WTC11 (cell line): ENCODE measurements around the gene EVC2.

ENCODE experiments used
- ARID4B ChIP-seq: sonication (generic); formaldehyde crosslinking; IDR thresholded peaks from 2 replicates; pipeline ENCODE4 v1.8.0; 2023; ENCODE audit warnings: missing genetic modification reagents, mild to moderate bottlenecking, borderline replicate concordance
- CBFB ChIP-seq: sonication (generic); formaldehyde crosslinking; IDR thresholded peaks from 2 replicates; pipeline ENCODE4 v1.8.1; 2022; ENCODE audit warnings: mild to moderate bottlenecking, low read depth, missing genetic modification reagents
- CTCF ChIP-seq: fragments of 200-600 bp; IDR thresholded peaks from 2 replicates; pipeline ENCODE4 v1.8.0; 2022; ENCODE audit warnings: antibody characterized with exemption
- E2F1 ChIP-seq: sonication (generic); formaldehyde crosslinking; IDR thresholded peaks from 2 replicates; pipeline ENCODE4 v1.8.0; 2022; ENCODE audit warnings: mild to moderate bottlenecking, missing genetic modification reagents
- E2F4 ChIP-seq: sonication (generic); formaldehyde crosslinking; IDR thresholded peaks from 2 replicates; pipeline ENCODE4 v1.8.1; 2022; ENCODE audit warnings: low read depth, mild to moderate bottlenecking, moderate library complexity, missing genetic modification reagents, borderline replicate concordance
- FOXP1 ChIP-seq: sonication (generic); formaldehyde crosslinking; IDR thresholded peaks from 2 replicates; pipeline ENCODE4 v1.8.0; 2022; ENCODE audit warnings: missing genetic modification reagents, mild to moderate bottlenecking, moderate library complexity, borderline replicate concordance
- FOXP4 ChIP-seq: sonication (generic); formaldehyde crosslinking; IDR thresholded peaks from 2 replicates; pipeline ENCODE4 v1.8.0; 2022; ENCODE audit warnings: mild to moderate bottlenecking, missing genetic modification reagents
- IRF2 ChIP-seq: sonication (generic); formaldehyde crosslinking; IDR thresholded peaks from 2 replicates; pipeline ENCODE4 v1.8.0; 2022; ENCODE audit warnings: low read depth, missing genetic modification reagents, borderline replicate concordance
- MAX ChIP-seq: sonication (generic); formaldehyde crosslinking; IDR thresholded peaks from 2 replicates; pipeline ENCODE4 v1.8.0; 2022; ENCODE audit warnings: mild to moderate bottlenecking, missing genetic modification reagents
- NR3C1 ChIP-seq: sonication (generic); formaldehyde crosslinking; conservative IDR thresholded peaks from 2 replicates; pipeline ENCODE4 v1.8.1; 2023; ENCODE audit warnings: low read depth, mild to moderate bottlenecking, missing genetic modification reagents
- RELA ChIP-seq: sonication (generic); formaldehyde crosslinking; IDR thresholded peaks from 2 replicates; pipeline ENCODE4 v1.8.1; 2022; ENCODE audit warnings: missing genetic modification reagents, mild to moderate bottlenecking, borderline replicate concordance
- SP1 ChIP-seq: sonication (generic); formaldehyde crosslinking; conservative IDR thresholded peaks from 2 replicates; pipeline ENCODE4 v1.8.1; 2022; ENCODE audit warnings: missing genetic modification reagents
- USF2 ChIP-seq: sonication (generic); formaldehyde crosslinking; IDR thresholded peaks from 2 replicates; pipeline ENCODE4 v1.8.1; 2023; ENCODE audit warnings: mild to moderate bottlenecking, missing genetic modification reagents, moderate library complexity
- ZBTB43 ChIP-seq: sonication (generic); formaldehyde crosslinking; IDR thresholded peaks from 2 replicates; pipeline ENCODE4 v1.8.1; 2023; ENCODE audit warnings: mild to moderate bottlenecking, missing genetic modification reagents

GRCh38 chr4:5563856-5564255 lies 144.5 kb downstream of the EVC2 start:
- no peak for TF ChIP-seq SP1 (CRISPR knock-in tag)
- no peak for TF ChIP-seq CTCF
- TF ChIP-seq ZBTB43 (CRISPR knock-in tag): no peak
- no peak for TF ChIP-seq CBFB
- TF ChIP-seq NR3C1 (CRISPR knock-in tag): no peak
- no peak for TF ChIP-seq FOXP1 (CRISPR knock-in tag)
- TF ChIP-seq MAX (CRISPR knock-in tag): no peak
- TF ChIP-seq E2F1 (CRISPR knock-in tag): no peak
- TF ChIP-seq IRF2 (CRISPR knock-in tag): no peak
- TF ChIP-seq E2F4 (CRISPR knock-in tag): no peak
- TF ChIP-seq ARID4B (CRISPR knock-in tag): no peak
- no peak for TF ChIP-seq USF2 (CRISPR knock-in tag)
- TF ChIP-seq RELA (CRISPR knock-in tag): no peak
- TF ChIP-seq FOXP4 (CRISPR knock-in tag): no peak
